ENCODE measurements around the gene EDA.
"Not testable (repeated sequence)": the region's sequence is repeated elsewhere in the genome, so short reads cannot be mapped to it uniquely, and the experiment has no call there.

The EDA gene

DNA sequence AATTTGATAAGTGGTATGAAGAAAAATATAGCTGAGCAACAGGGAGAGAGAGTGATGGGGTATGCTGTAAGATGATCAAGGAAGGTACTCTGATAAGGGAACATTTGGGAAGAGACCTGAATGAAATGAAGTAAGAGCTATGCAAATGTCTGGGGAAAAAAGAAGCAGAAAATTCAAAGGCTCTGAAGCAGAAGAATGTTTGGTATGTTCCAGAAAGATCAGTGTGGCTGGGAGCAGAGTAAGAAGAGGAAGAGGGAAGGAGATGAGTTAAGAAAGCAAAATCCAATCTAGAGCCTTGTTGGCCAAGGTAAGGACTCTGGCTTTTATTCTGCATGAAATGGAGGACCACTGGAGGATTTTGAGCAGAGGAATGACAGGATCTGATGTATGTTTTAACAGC lies 343.8 kb downstream of the EDA start:
- no peak for DNase-seq

DNA sequence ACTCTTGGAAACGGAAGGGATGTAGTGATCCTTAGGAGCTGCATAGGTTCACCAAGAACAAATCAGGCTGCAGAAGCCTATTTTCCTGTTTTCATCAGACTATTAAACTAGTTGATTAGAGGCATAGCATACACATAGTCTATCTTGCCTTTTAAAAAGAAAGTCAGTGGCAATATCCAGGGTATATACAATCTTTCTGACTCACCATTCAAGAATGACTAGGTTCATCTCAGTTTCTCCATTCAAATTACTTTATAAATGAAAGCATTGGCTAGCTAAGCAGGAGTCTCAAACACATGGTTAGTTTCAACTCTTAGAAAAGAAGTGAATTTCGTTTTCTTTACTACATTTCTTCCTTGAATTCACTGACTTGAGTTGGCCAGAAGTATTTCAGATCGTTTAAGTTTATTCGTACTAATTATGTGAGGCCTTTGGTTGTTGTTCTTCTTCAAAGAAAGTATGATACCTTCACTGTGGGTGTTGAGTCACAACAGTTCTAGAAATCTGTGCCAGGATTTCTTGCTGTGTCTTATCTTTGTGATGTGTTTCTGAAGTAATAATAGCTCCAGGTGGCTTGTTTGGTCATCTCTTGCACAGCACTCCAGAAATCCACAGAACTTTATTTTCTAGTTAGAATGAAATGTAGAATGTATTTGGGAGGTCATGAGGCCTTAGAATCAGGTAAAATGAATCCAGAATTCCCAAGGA lies 345.6 kb downstream of the EDA start:
- no peak for DNase-seq

DNA sequence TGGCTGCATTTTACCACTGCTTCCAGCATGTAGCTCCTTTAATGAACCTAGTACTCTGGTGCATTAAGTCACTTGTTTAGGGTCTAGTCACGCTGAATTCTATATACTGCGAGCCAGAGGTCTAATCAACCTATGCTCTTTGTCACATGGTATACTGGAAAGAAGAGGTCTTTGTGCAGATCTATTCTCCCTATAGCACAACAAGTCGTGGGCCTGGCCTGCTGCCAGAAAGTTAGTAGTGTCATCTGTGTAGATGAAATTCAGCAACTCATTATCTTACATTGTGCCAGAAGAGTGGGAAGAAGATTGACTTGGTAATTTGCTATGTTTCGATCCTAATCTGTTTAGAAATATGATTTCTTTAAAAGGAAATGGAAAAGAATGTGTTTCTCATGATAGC lies 353.0 kb downstream of the EDA start:
- DNase-seq, result no peak

DNA sequence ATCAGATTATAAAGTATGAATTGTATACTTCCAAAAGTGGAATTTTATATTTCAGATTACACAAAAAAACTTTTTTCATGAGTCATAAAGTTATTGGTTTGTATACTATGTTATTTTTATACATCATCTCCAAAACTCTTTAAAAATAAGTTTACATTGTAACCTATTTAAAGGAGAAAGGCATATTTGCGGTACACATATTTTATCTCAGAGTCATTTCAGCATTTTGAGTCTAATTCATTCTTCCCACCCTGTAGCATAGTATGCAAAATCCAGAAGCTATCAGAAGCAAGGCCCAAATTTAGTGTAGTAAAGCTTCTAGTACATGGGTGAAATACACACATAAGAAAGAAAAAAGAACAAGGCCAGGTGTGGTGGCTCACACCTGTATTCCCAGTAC lies 353.5 kb downstream of the EDA start:
- DNase-seq, result no peak

DNA sequence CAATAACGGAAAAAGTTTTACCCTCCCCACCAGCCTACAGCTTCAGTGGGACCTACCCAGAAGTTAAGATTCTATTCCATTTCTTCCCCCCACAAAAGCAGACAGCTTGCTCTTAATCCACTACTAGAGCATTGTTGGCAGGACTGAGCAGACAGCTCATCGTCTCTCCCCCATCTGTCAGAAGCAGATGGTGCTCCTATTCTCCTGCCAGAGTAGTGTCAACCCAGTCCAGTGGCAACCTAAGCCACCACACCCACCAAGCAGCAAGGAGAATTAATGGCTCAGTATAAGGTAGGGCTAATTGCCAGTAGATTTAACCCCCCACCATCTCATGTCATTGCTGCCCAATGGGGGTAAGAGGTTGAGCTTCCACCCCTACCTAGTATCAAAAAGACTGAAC lies 371.8 kb downstream of the EDA start:
- peak in 1 of 14 donors; percentile 54 for DNase-seq

DNA sequence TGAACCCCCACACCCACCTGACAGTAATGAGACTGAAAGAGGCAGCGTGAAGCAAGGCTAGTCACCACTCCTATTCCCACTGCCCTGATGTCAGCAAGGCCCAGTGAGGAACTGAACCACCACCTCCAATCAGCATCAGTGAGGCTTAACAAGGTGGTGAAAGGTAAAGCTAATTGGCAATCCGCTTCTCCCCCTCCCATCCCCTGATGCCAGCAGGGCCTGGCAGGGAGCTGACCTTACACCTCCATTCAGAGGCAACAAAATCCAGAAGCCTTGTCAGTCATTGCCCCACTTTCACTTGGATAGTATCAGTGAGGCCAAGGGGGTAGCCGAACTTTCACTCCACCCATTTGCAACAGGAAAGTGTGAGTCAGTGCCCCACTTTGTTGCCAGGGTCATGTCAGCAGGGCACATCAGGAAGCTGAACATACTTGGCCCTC lies 373.1 kb downstream of the EDA start:
- DNase-seq, result no peak

DNA sequence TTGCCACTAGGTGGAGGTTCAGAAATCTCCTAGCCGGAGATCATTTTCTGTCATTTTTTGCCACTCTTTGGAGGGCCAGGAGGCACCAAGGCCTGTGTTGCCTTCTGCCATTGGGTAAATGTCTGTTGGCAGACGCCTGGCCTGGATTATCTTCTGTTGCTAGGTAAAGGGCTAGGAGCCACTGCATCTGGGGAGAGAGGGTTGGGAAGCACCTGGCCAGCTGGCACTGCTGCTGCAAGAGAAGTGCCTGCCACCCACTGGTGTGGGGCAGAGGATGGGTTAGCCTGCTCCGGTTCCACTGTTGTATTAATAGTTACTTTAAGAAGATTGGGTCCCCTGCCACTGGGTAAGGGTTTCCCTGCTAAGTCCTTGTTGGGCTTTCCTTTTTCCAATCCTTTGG lies 375.8 kb downstream of the EDA start:
- no peak for DNase-seq

DNA sequence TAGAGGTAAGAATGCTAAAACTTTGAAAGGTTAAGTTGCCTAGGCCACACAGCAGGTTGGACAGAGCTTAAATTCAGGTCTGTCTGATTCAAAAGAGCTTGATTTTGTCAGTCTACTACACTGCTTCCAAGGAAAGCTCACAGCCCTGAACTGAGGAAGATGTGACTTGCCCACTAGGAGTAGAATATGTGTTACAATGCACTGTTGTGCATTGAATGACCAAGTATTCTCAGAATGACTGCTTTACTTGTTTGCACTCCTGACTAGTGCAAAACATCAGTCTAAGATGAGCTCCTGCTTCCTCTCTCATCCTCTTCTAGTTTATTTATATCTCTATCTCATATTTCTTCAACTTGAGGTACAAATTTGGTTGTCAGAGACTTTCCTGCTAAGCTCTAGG lies 377.6 kb downstream of the EDA start:
- DNase-seq, result no peak

DNA sequence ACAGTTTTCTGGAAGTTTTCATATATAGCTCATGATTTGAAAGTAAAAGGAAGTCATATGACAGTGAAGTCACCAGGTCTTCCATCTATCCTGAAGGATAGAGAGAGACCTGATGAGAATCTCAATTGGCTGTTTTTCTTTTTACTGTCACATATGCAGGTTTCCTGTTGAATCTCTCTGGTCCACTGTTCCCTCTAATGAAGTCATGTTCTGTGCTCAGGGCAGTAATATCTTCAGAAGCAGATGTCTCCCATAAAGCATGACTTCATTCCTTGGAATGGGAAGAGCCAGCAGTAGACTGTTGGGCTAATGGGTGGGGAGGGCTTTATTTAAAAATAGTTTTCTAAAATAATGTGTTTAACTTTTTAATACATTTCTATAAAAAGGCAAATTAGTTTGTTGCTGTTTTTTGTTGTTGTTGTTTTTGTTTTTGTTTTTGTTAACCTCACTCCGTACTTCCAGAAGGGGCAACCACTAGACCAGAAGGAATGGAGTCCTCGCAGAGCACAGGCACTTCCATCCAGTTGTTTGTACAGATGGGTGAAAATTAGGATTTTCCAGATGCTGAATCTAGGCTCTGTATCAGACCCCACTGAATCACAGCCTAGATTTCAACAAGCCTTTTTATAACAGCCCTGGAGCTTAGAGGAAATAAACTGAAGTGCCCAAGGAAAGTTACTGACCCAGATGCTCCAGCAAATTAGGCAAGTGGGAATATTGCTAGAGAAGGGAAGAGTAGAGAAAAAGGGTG lies 379.6 kb downstream of the EDA start:
- DNase-seq, result no peak

DNA sequence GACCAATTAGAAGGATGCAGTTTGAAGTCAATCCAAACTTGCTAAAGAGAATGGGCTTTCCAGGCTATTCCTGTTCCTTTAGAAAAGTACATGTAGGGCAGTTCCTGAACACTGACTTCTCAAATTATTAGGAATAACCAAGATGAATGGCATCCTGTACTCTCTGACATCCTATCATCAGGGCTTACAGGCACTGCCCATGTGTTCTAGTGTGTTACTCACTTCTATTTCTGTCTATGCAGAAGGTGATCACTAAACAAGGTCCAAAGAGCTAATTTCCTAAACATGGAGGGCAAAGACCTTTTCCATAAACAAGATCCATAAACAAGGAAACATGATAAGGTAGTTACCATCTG lies 380.2 kb downstream of the EDA start:
- DNase-seq, result no peak

DNA sequence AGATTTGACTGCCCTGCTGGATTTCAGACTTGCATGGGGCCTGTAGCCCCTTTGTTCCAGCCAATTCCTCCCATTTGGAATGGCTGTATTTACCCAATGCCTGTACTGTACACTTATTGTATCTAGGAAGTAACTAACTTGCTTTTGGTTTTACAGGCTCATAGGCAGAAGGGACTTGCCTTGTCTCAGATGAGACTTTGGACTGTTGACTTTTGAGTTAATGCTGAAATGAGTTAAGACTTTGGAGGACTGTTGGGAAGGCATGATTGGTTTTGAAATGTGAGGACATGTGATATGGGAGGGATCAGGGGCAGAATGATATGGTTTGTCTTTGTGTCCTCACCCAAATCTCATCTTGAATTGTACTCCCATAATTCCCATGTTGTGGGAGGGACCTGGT lies 382.4 kb downstream of the EDA start:
- DNase-seq, result not testable (repeated sequence)

DNA sequence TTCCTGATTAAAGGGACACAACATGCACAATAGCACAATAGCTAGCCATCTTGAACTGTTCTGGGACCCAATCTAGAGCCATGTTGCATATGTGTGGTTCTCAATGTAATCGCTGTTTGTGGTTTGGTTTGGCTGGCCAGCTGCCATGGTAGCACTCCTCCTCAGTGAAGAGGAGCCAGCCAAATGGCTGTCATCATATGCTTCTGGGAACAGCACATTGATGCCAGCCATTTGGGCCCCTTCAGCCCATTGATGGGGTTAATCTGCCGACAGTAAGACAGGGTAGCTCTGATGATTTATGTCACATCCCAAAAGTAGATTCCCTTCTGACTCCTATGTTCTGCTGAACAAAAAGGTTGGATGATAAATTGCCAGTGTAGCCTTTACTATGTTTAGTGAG lies 385.4 kb downstream of the EDA start:
- DNase-seq, result no peak

DNA sequence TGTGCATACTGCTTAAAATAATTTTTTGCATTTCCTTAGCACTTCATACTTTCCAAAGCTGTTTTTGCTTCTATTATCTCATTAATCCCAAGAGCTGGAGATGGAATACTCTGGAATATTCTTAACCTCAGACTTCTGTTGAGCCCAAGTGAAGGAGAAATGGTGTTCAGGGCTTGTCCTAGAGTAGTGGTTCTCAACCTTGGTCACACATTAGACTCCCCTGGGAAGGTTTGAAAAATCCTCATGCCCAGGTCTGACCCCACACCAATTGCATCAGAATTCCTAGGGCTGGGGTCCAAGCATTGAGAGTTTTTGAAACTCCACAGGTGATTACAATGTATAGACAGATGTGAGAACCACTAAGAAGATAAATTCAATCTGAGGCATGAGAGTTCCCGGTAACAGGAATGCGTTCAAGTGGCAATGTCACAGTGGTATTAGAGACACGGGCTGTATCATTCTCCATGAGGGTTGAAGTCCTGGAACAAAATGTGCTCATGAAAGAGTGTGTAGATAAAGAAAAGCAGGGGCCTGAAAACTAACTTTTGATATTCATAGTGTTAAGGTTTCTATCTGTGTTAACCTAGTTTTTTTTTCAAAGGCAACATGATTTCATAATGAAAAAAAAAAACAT lies 385.9 kb downstream of the EDA start:
- DNase-seq, result no peak

DNA sequence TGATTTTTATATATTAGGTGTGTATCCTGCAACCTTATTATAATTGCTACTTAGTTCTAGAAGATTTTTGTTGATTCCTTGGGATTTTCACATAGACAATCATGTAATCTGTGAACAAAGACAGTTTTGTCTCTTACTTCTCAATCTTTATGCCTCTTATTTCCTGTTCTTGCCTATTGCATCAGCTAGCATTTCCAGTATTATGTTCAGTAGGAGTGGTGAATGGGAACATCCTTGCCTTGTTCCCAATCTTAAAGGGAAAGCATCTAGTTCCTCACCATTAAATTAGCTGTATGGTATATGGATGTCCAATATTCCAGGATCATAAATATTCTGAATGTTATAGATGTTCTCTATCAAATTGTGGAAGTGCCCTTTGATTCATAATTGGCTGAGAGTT lies 392.0 kb downstream of the EDA start:
- no peak for DNase-seq

DNA sequence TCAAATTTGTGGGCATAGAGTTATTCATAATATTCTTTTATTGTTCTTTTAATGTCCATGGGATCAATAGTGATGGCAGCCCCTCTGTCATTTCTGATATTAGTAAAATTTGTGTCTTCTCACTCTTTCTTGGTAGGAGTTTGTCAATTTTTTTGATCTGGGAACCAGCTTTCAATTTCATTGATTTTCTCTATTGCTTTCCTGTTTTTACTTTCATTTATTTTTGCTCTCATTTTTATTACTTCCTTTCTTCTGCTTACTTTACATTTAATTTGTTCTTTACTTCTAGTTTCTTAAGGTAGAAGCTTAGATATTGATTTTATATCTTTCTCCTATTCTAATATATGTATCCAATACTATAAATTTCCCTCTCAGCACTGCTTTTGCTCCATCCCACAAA lies 393.1 kb downstream of the EDA start:
- DNase-seq, result no peak

DNA sequence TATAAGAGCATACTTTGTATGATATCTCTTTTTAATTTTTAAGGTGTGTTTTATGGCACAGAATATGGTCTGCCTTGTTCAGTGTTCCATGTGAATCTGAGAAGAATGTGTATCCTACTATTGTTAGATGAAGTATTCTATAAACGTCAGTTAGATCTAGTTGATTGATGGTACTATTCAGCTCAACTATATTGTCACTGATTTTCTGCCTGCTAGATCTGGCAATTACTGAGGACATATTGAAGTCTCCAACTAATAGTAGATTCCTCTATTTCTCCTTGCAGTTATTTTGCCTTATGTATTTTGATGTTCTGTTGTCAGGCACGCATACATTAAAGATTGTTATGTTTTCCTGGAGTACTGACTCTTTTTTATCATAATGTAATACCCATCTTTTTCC lies 394.1 kb downstream of the EDA start:
- no peak for DNase-seq

DNA sequence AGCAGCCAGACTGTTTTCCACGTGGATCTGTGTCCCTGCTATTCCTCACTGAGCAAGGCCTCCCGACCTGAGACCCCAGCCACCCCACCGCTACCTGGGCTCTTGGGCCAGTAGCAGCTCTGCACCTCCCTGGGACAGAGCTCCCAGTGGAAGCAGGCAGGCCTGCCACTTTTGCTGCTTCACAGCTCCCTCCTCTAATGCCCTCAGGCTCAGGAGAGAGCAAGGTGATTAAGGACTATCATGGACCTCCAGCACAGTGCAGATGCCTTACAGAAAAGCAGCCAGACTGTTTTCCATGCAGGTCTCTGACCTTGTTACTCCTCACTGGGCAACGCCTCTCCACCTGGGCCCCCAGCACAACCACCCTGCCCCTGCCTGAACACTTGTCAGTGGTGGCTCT lies 396.8 kb downstream of the EDA start:
- no peak for DNase-seq

DNA sequence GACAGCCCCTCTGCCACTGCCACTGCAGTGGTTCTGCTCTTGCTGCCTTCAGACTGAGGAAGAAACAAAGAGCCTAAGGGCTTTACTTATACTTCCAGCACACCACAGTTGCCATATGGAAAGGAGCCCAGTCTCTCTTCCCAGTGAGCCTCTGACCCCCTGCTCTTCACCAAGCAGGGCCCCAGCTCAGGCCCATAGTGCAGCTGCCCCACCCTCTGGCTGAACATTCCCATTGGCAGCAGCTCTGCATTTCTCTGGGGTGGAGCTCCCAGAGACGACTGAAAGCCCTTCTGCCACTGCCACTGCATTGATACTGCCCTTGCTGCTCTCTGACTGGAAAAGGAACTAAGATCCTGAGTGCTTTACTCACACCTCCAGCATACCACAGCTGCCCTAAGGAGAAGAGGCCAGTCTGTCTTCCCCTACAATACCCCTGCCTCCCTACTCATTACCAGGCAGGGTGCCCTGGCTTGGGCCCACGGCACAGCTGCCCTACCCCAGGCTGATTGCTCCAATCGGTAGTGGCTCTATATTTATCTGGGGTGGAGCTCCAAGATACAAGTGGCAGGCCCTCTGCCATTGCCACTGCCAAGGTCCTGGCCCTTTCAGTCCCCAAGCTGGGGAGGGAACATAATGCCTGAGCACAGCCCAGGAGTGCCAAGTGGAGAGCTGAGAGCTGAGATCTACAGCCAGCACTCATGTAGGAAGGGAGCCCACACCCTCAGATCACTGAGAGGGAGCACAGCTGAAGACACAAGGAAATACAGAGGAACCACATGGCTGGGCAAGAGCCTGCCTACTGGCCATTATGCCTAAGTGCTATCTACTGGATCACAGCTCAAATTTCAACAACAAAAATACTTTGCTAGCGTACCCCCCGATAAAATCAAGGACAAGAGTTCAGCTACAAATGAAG lies 397.8 kb downstream of the EDA start:
- no peak for DNase-seq

DNA sequence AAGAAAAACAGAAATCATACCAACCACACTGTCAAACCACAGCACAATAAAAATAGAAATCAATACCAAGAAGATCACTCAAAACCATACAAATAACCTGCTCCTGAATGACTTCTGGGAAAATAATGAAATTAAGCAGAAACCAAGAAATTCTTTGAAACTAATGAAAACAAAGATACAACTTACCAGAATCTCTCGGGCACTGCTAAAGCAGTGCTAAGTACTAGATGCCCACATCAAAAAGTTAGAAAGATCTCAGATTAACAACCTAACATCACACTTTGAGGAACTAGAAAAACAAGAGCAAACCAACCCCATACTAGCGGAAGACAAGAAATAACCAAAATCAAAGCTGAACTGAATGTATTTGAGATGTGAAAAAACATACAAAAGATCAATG lies 400.6 kb downstream of the EDA start:
- DNase-seq, result no peak

DNA sequence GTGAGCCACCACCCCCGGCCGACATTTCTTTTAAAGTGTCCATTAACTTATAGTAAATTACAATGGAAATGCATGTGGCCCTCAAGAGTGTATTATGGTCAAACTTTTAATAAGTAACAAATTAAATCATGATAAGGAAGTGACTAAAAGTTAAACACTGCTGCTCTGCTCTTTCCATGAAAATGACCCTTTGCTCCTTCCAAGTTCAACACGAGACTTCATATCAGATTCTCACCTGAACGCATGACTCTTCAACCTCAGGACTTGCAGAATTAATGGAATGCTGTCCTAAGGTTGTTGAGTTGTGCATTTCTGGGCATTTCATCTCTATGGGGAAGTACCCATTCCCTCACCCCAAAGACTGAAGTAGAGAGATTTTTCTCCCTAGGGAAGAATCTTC lies 406.7 kb downstream of the EDA start:
- DNase-seq, result no peak

DNA sequence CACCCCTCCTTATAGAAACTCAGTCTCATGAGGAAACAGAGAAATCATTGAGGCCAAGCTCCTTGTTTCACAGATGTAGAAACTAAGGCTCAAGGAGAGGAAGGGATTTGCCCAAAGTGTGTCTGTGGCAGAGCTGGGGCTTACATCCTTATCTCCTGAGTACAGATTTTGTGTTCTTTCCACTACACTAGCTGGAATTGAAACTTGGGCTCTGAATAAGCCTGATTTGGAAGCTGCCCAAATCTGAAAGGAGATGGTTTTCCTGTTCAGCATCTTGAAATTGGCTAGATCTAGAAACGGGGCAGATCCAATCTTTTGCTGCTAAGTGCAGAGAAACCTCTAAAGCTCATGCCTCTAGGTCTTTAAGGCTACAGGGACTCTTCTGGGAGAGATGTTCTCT lies 409.6 kb downstream of the EDA start:
- no peak for DNase-seq

DNA sequence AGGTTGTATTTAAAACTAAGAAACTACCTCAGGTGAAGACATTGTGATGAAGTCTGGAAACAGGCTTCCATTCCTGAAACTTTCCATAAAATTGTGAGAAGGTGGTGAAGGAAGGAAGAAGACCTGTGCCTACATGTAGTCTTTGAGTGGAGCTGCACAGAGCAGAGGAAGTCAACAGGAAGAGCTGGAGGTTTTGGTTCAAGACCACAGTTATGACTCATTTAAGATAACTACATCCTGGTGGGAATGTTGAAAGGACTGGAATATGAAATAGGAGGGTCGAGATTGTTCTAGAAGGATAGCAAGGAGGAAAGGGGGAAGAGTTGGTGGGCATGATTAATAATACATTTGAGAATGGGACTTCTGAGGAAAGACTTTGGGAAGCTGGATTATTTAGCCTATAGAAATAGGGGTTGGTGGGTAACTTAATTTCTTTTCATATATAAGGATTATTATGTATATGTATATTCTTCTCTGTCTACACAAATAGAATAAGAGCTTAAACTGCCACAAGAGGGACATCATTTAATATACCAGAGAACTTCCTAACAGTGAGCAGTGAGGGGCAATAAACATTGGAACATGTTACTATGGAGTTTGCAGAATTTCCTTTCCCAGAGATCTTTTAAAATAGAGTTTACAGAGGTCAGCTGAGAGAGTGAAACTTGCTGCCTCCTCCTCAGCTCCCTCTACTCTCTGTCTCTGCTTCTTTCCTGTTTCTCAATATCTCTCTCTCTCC lies 410.4 kb downstream of the EDA start:
- DNase-seq, result no peak

Measured in C1 segment of cervical spinal cord (tissue), 14 donors.